ENCODE results near the gene RBBP8.

RBBP8 gene

DNA sequence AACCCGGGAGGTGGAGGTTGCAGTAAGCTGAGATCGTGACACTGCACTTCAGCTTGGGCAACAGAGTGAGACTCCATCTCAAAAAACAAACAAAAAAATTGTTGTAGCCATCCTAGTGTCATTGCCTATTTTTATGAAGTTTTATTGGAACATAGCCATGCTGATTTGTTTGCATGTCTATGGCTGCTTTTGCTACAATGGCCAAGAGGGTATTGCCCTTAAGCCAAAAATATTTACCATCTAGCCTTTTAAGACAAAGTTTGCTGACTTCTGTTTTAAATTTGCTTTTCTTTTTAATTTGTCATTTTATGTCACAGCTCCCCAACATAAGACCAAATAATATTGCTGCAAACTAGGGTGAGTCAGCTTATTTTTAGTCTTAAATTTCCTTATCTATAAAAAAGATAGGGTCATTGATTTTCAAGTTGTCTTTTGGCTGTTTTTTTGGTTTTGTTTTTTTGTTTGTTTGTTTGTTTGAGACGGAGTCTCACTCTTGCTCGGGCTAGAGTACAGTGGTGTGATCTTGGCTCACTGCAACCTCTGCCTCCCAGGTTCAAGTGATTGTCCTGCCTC, 132.2 kb downstream of the RBBP8 start:
- DNase-seq: no peak

DNA sequence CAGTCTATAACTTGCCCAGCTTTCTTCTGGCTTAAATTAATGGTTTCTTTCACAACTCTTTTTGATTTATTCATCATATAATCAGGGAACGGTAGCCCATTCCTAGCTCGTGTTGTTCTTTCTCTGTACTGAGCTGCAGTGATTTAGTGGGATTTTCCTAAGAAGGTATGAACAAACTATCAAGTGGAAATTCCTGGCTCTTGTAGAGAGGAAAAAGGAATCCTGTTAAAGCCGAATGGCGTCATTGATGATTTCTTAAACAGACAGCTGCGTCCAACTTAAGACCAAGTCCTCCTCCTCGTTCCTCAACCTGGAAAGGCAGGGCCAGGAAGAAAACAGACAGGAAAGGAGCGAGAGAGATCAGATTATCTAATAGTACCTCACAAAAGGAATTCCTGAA, 132.9 kb downstream of the RBBP8 start:
- DNase-seq: no peak

DNA sequence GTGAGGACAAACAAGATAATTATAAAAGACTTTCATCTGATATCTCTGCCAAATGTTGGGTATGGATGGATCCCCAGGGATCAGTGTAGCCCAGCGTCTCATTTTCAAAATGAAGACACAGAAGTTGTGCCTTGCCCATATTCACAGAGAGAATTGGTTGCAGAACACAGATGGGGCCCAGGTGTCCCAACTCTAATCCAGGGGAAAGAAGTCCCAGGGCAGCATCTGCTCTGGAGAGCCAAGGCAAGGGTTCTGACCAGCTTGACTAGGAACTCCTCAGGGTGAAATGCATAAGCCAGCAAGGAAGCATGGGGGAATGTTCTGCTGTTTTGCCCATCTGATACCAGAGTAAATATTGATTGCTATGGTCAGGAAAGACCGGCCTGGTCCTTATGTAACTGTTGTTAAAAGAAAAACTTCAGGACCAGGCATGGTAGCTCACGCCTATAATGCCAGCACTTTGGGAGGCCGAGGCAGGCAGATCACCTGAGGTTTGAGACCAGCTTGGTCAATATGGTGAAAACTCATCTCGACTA, 133.4 kb downstream of the RBBP8 start:
- DNase-seq: no peak

DNA sequence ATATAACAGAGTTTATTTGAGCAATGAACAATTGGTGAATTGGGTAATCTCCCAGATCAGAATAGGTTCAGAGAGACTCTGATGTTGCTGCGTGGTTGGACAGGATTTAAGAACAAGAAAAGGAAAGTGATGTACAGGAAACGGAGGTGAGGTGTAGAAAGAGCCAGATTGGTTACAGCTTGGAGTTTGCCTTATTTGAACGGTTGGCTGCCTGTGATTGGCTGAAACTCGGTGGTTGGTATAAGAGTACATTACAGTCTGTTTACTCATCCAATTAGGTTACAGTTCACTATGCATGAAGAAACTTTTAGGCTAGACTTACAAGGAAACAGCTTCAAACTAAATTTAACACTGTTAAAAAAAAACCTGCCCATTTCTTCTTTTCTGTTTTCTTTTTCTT, 134.1 kb downstream of the RBBP8 start:
- no peak for DNase-seq

DNA sequence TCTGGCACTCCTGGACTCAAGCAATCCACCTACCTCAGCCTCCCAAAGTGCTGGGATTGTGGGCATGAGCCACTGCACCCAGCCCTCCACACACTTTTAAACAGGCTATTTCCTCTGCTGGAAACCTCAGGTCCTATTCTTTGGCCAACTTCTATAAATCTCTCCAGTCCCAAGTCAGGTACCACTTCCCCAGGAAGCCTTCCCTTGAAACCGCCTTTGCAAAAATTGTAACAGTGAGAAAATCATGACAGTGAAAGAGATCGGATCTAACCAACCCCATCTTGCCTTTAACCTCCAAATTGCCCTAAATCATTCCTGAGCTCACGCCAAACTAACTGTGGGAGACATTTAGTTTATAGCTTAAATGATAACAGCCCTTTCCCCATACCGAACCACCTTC, 134.9 kb downstream of the RBBP8 start:
- DNase-seq: no peak

DNA sequence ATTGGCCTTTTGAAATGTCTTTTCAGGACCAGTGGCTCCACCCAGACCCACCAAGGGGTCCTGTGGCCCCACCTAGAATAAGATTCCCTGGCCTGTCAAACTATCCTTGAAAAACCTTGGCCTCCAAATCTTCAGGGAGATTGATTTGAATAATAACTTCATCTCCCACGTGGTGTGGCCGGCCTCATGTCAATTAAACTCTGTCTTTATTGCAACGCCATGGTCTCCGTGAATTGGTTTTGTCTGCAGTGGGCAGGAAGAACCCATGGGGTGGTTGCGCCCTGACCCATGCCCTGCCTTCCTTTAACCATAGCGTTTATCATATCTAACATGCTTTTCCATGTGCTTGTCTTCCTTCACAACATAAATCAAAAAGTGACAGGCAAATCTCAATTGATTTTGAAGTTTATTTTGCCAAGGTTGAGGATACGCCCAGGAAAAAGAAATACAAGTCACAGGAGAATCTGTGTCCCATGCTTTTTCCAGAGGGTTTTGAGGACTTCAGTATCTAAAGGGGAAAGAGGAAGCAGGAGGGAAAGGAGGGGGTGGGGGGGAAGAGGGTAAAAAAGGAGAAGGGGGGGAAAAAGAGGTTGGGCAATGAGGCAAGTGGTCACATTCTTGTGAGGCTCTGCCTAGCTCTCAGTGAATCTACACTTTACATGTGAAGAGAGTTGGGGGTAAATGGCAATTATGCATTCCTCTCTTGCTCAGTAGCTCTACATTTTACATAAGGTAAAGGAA, 135.6 kb downstream of the RBBP8 start:
- DNase-seq: no peak

DNA sequence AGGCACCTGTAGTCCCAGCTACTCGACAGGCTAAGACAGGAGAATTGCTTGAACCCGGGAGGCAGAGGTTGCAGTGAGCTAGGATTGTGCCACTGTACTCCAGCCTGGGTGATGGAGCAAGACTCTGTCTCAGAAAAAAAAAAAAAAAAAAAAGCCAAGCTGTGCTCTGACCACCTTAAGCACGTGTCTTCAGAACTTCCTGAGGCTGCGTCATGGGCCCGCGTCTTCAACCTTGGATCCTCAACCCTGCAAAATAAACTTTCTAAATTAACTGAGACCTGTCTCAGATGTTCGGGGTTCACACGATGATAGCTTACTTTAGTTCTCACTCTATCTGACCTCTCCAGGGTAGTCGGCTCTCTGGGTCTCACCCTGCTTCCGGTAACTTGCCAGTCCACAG, 136.4 kb downstream of the RBBP8 start:
- DNase-seq: no peak

DNA sequence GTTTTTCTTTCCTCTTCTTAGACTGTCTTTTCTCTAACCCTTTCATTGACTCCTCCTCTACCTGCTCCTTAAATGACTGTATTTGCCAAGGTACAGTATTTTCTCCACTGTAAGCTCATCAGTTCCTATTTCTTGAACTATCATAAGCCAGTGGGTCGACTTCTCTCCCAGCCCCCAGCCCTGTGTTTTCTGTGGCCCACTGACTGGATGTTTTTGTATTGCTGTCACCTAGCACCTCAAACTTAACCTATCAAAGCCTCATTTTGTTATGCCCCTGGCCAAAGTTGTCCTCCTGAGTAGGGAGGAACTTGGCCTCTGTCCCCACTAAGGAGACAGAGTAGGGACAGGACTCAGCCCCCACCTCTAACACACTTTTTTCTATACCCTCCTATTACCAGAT, 136.8 kb downstream of the RBBP8 start:
- DNase-seq: no peak

DNA sequence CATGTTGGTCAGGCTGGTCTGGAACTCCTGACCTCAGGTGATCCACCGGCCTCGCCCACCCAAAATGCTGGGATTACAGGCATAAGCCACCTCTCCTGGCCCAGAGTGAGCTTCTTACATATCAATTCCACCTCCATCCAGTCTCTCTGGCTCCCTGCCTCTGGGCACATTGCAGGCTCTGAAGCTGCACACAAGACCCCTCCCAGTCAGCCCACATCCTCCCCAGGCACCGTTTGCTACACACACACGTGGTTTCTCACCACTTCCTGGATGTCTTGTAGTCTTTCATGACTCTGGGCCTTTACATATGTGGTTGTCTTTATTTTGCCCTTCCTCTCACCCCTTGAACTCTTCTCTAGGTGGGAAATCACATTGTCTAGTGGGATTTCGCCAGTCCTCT, 138.2 kb downstream of the RBBP8 start:
- no peak for DNase-seq

DNA sequence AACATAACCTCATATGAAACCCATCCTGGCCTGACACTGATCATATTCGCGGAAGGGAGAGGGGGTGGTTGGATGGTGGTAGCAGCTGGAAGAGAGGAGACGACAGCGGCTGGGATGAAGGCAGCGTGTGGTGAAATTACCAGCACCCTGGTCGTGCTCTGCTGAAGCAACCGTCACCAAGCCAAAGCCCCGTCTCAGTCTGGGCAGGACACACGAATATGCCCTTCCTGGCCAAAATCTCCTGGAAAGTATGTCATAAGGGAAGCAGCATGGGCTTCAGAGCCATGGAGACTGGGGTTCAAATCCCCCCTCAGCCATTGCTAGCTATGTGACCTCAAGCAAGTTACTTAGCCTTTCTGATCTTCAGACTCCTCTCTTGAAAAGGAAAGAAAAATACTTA, 139.0 kb downstream of the RBBP8 start:
- no peak for DNase-seq

DNA sequence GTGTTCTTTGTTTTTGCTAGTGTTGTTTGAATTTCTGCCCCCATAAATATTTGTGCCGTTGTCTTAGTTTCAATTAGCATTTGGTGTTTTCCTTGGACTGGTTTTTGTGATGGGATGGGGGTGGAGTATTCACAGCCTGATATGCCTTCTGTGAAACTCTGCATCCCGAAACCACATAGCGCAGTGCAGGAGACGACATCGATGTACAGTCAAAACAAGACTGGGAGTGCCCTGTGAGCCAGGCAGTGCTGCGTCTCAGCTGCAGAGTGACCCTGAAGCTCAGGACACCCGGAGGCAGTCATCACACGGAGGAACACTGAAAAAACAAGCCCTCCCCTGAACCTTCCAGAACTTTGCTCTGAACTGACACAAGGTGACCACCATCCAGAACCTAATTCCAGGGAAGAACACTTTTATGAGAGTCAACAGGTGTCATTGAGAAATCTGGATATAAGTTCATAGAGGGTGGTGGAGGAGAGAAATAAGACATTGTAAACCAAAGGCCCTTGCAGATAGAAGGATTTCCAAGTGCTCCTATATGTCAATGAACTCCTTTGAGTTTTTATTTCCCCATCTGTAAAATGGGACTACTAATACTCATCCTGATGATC, 141.0 kb downstream of the RBBP8 start:
- no peak for DNase-seq
